ENCODE results near the gene MCUB. TPM values are rescaled to one million over a fixed set of nuclear protein-coding genes. Genes with fewer than 3 reads are reported as not detected.

MCUB gene
- total and polyA plus RNA-seq, 2 donors (not counting 3 experiments of a cell fraction or from before 2014, with no cell fraction given), result 32.5 to 53.8 TPM

DNA sequence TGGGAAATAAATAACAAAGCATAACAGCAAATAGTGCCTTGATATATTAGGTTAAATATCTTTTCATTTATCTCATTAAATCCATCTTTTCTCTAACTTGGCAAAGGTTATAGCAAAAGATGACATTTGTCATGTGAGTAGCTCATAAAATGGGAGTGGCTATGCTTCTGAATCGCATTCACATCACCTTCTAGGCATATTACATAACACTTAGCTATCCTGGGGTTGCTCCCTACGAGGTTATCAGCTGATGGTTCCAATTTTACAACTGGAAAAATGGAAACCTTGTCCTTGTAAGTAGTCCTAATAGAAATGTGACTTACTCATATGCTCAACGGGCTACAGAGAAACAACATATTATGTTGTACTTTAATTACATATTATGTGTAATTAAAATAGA, 153.5 kb downstream of the MCUB start:
- Histone ChIP-seq H3K4me2 (ENCODE audit: insufficient read depth, low read length) (no peak overlapping the region), H3K9ac (replicated peaks; ENCODE audit: extremely low read depth, insufficient read depth, low read length) (no peak overlapping the region), H3K4me1 (ENCODE audit: control insufficient read depth, extremely low read depth, insufficient read depth, low read length) (no peaks in the 10 kb centered on the region), H3K4me3 (replicated peaks in 1 of 3; ENCODE audit: insufficient read depth in 1 of 3, low read depth in 1 of 3, low read length in 3 of 3) (no peak overlapping the region), H3K27ac (ENCODE audit: insufficient read depth, low read depth, low read length) (no peak overlapping the region), H2AFZ (ENCODE audit: low read depth, low read length) (no peak overlapping the region), H4K20me1 (replicated peaks; ENCODE audit: control insufficient read depth, extremely low read depth, insufficient read depth, low read length) (no peaks in the 10 kb centered on the region), H3K36me3 (ENCODE audit: control insufficient read depth in 2 of 2, extremely low read depth in 1 of 2, insufficient read depth in 2 of 2, low read length in 2 of 2) (peaks cover 0 to 2% of the 10 kb centered on the region in 2 experiments), H3K9me3 (replicated peaks; ENCODE audit: control insufficient read depth, insufficient read depth, low read length) (no peaks in the 10 kb centered on the region), H3K27me3 (ENCODE audit: control insufficient read depth in 2 of 2, insufficient read depth in 2 of 2, low read length in 2 of 2) (no peaks in the 10 kb centered on the region), H3K79me2 (ENCODE audit: control insufficient read depth, insufficient read depth, low read length) (no peaks in the 10 kb centered on the region), H3K9me1 (replicated peaks; ENCODE audit: control insufficient read depth, extremely low read depth, insufficient read depth, low read length) (no peaks in the 10 kb centered on the region)
- FAIRE-seq, result no peak
- dilution Hi-C loops (cut with MboI; ENCODE audit: extremely low pct_ligation_motif_present, low sequenced_read_pairs) (no loop called here), intact Hi-C loops (cut with micrococcal nuclease) (no loop called here)
- ChIA-PET CTCF (interaction anchor here (1.1 kb wide), 1 partner anchor 10 kb away, joined by 3 read pairs; the partner anchor contains the start of gene CASP6), POLR2A (no interaction called here)
- TF ChIP-seq JUN (IDR thresholded peaks at IDR 0.05; ENCODE audit: borderline replicate concordance, insufficient read depth, insufficient read length, low read depth), result no peak
- TF ChIP-seq FOS (IDR thresholded peaks at IDR 0.05; ENCODE audit: borderline replicate concordance, insufficient read depth, low read length), result no peak
- TF ChIP-seq POLR2A (IDR thresholded peaks at IDR 0.05; ENCODE audit: low read depth, low read length), result no peak
- no peak for TF ChIP-seq POLR2AphosphoS5 (IDR thresholded peaks at IDR 0.05; ENCODE audit: insufficient read depth, low read depth, low read length)
- no peak for TF ChIP-seq MYC (IDR thresholded peaks at IDR 0.05; ENCODE audit: low read depth, low read length)
- TF ChIP-seq EZH2 (IDR thresholded peaks at IDR 0.05; ENCODE audit: borderline replicate concordance, low read depth, low read length, severe bottlenecking), result no peak
- TF ChIP-seq, protein P1, sequence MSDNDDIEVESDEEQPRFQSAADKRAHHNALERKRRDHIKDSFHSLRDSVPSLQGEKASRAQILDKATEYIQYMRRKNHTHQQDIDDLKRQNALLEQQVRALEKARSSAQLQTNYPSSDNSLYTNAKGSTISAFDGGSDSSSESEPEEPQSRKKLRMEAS (IDR thresholded peaks at IDR 0.05; ENCODE audit: insufficient read depth, insufficient read length), result no peak
- no peak for TF ChIP-seq GATA2 (IDR thresholded peaks at IDR 0.05; ENCODE audit: insufficient read depth, insufficient read length, low read depth, low read length)
- TF ChIP-seq, protein P2, sequence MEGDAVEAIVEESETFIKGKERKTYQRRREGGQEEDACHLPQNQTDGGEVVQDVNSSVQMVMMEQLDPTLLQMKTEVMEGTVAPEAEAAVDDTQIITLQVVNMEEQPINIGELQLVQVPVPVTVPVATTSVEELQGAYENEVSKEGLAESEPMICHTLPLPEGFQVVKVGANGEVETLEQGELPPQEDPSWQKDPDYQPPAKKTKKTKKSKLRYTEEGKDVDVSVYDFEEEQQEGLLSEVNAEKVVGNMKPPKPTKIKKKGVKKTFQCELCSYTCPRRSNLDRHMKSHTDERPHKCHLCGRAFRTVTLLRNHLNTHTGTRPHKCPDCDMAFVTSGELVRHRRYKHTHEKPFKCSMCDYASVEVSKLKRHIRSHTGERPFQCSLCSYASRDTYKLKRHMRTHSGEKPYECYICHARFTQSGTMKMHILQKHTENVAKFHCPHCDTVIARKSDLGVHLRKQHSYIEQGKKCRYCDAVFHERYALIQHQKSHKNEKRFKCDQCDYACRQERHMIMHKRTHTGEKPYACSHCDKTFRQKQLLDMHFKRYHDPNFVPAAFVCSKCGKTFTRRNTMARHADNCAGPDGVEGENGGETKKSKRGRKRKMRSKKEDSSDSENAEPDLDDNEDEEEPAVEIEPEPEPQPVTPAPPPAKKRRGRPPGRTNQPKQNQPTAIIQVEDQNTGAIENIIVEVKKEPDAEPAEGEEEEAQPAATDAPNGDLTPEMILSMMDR (IDR thresholded peaks at IDR 0.05; ENCODE audit: extremely low read depth in 1 of 2, insufficient read depth in 1 of 2, low read depth in 1 of 2, low read length in 2 of 2), result no peak
- DNase-seq (ENCODE audit: low read depth, low spot score), result no peak
- BruUV-seq (replicated peaks), result no TSS peak

All from endothelial cell of umbilical vein (primary cell).